22Rv1 (cell line): ENCODE results near the gene VMP1.

Source experiments
- ZFX ChIP-seq: fragments of 450-650 bp; IDR thresholded peaks from 2 replicates; pipeline ENCODE4 v1.6.1; 2017; ENCODE audit warnings: antibody characterized with exemption, borderline replicate concordance
- TF ChIP-seq, protein P1 (sequence below): fragments of 450-650 bp; IDR thresholded peaks from 2 replicates; pipeline ENCODE4 v1.5.1; 2017; ENCODE audit warnings: mild to moderate bottlenecking

DNA sequence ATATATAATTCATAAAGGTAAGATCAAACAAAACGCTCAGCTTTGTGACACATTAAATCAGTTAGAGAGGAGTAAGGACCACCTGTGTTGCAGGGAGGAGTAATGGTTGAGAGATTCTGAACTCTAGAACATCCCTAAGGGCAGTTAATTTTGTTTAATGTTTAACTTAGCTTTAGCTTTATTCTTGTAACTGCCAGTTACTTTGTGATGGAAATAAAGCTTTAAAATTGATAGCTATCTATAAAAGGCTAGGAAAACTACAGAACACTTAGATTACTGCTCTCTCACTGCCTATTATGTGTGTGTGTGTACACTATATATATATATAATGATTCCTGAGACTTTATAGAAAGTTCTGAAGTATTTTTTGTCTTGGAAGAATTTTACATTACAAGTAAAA, 38.0 kb upstream of the VMP1 start:
- TF ChIP-seq, protein P1, sequence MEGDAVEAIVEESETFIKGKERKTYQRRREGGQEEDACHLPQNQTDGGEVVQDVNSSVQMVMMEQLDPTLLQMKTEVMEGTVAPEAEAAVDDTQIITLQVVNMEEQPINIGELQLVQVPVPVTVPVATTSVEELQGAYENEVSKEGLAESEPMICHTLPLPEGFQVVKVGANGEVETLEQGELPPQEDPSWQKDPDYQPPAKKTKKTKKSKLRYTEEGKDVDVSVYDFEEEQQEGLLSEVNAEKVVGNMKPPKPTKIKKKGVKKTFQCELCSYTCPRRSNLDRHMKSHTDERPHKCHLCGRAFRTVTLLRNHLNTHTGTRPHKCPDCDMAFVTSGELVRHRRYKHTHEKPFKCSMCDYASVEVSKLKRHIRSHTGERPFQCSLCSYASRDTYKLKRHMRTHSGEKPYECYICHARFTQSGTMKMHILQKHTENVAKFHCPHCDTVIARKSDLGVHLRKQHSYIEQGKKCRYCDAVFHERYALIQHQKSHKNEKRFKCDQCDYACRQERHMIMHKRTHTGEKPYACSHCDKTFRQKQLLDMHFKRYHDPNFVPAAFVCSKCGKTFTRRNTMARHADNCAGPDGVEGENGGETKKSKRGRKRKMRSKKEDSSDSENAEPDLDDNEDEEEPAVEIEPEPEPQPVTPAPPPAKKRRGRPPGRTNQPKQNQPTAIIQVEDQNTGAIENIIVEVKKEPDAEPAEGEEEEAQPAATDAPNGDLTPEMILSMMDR: no peak
- TF ChIP-seq ZFX: no peak
